Fibroblast of villous mesenchyme (primary cell): ENCODE data around the gene MYO15A. TPM values are rescaled to one million over a fixed set of nuclear protein-coding genes. Genes with fewer than 3 reads are reported as not detected.

Experiments
- DNase-seq: peaks from one replicate; pipeline ENCODE4 v3.0.0-alpha.2; 2010; ENCODE audit warnings: low read depth
- H3K4me3 ChIP-seq: 2 replicates; pipeline ENCODE4 v1.5.1; 2011; ENCODE audit warnings: low read depth, mild to moderate bottlenecking, low read length
- CTCF ChIP-seq: IDR thresholded peaks from 2 replicates; pipeline ENCODE4 v1.5.1; 2012; ENCODE audit warnings: low read depth, mild to moderate bottlenecking, low read length; ENCODE audit not compliant: insufficient read depth
- total RNA-seq: library from RNA; depleted of rRNA; stranded (reverse); fragments of >200 nt; gene quantifications from 2 replicates; pipeline ENCODE4 v1.2.3, GENCODE V29; 2012

MYO15A gene
- total RNA-seq, 1 donor = 0.43 TPM

GRCh38 chr17:18148586-18148985 lies 40.0 kb downstream of the MYO15A start:
- no peak for DNase-seq
- no peak for TF ChIP-seq CTCF
- H3K4me3 ChIP-seq = no peak overlapping the region

GRCh38 chr17:18151290-18151689 lies 42.7 kb downstream of the MYO15A start:
- TF ChIP-seq CTCF = no peak
- H3K4me3 ChIP-seq = no peak overlapping the region
- DNase-seq = no peak

DNA sequence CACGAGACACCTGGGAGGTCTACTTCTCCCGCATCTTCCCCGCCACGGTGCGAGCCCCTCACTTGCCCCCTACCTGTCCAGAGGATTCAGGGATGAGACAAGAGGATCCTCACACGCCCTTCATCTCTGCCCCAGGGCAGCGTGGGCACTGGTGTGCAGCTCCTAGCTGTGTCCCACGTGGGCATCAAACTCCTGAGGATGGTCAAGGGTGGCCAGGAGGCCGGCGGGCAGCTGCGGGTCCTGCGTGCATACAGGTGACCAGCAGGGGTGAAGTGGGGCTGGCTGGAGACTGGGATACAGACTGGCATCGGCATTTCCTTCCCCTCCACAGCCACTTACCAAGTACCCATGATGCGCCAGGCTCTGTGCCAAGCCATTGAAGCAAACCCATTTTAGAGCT lies 46.6 kb downstream of the MYO15A start:
- TF ChIP-seq CTCF = no peak
- no peak overlapping the region for H3K4me3 ChIP-seq
- no peak for DNase-seq

- no peak for DNase-seq
- TF ChIP-seq CTCF = no peak
- no peak overlapping the region for H3K4me3 ChIP-seq
These were observed 47.8 kb downstream of the MYO15A start for GRCh38 chr17:18156171-18156975.

DNA sequence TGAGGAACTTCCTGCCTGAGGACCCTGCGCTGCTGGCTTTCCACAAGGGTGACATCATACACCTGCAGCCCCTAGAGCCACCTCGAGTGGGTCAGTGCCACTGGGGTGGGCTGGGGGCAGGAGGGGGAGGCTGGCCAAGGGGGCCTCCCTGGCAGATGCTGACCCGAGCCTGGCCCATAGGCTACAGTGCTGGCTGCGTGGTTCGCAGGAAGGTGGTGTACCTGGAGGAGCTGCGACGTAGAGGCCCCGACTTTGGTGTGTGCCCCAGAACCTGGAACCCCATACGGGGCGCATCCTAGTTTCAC lies 48.4 kb downstream of the MYO15A start:
- TF ChIP-seq CTCF = no peak
- no peak for DNase-seq
- no peak overlapping the region for H3K4me3 ChIP-seq

DNA sequence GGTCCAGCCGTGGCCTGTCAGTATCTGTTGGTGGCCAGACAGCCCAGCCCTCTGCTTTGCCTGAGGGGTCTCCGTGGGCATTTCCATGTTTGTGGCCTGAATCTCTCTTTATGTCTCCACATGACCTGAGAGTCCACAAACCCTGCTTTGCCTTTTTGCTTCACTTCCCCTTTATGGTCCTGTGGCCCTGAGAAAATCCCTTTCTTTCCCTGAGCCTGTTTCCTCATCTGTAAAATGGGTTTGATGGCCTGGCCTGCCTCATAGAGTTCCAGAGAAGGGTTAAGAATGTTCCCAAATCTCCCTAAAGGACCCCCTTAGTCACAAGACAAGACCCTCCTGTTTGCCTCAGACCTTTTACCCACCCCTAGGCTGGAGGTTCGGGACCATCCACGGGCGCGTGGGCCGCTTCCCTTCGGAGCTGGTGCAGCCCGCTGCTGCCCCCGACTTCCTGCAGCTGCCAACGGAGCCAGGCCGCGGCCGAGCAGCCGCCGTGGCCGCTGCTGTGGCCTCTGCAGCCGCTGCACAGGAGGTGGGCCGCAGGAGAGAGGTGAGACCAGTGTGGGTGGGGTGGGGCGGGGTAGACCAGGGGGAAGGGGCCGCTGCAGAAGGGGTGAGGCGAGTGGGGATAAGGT lies 48.9 kb downstream of the MYO15A start:
- no peak for DNase-seq
- TF ChIP-seq CTCF = no peak
- H3K4me3 ChIP-seq = no peak overlapping the region
